Kidney (tissue), 14 donors: ENCODE measurements around the gene PNCK. TPM values are rescaled to one million over a fixed set of nuclear protein-coding genes. Genes with fewer than 3 reads are reported as not detected.

Experiments used
- DNase-seq, 5 donors: peaks; one replicate each; pipeline ENCODE4 v3.0.0-alpha.2; 2013 to 2020
- FAIRE-seq: peaks from 2 replicates; lab custom pipeline; 2012; peaks lifted over from hg19 to GRCh38; lab: Jason Lieb, UNC
- H3K27ac ChIP-seq, 2 donors: one replicate each; pipeline ENCODE4 v1.7.0; 2013; ENCODE audit warnings: low read depth in 2 of 2, low read length in 2 of 2, inconsistent platforms in 1 of 2
- H3K27me3 ChIP-seq: one replicate; pipeline ENCODE4 v1.7.1; 2013; ENCODE audit warnings: low read length, inconsistent platforms; ENCODE audit not compliant: control insufficient read depth, insufficient read depth
- H3K36me3 ChIP-seq, 3 donors: one replicate each; pipeline versions ENCODE4 v1.7.0 to v1.7.1; 2013; ENCODE audit warnings: low read length in 3 of 3, control low read depth in 1 of 3, inconsistent platforms in 1 of 3; ENCODE audit not compliant: insufficient read depth in 3 of 3, control insufficient read depth in 2 of 3
- H3K4me1 ChIP-seq, 3 donors: one replicate each; pipeline versions ENCODE4 v1.7.0 to v1.7.1; 2013; ENCODE audit warnings: low read length in 3 of 3, inconsistent platforms in 1 of 3, low read depth in 1 of 3; ENCODE audit not compliant: control insufficient read depth in 2 of 3, insufficient read depth in 2 of 3
- H3K4me3 ChIP-seq, 3 donors: one replicate each; pipeline versions ENCODE4 v1.7.0 to v1.8.1; 2013; ENCODE audit warnings: low read length in 3 of 3, control low read depth in 1 of 3, inconsistent platforms in 1 of 3
- H3K9ac ChIP-seq, 3 donors: one replicate each; pipeline versions ENCODE4 v1.7.0 to v1.7.1; 2013; ENCODE audit warnings: low read length in 3 of 3, control low read depth in 1 of 3, inconsistent platforms in 1 of 3
- H3K9me3 ChIP-seq, 3 donors: one replicate each; pipeline versions ENCODE4 v1.7.0 to v1.7.1; 2013; ENCODE audit warnings: low read length in 3 of 3, control low read depth in 1 of 3, inconsistent platforms in 1 of 3; ENCODE audit not compliant: control insufficient read depth in 2 of 3, insufficient read depth in 1 of 3
- CTCF ChIP-seq: IDR thresholded peaks from 3 replicates; pipeline ENCODE4 v1.5.1; 2012; ENCODE audit warnings: mild to moderate bottlenecking, moderate library complexity, borderline replicate concordance; ENCODE audit not compliant: insufficient read depth; ENCODE audit errors: extremely low read depth
- intact Hi-C: fragments of 100-400 bp; cut with DNase I; formaldehyde crosslinking; loops from one replicate; pipeline ENCODE4 v1.11.1; 2022
- polyA plus RNA-seq: library from polyadenylated mRNA; stranded (reverse); fragments of 350-450 nt; fragmentation: Illumina TruSeq; extraction: RNeasy Lipid Tissue Mini Kit (QIAGEN cat#74804); gene quantifications from one replicate; pipeline ENCODE4 v1.2.3, GENCODE V29; 2014; ENCODE audit warnings: low read depth, low replicate concordance; ENCODE audit not compliant: insufficient read depth
- total RNA-seq: library from RNA; stranded (reverse); fragmentation: NEBNext Ultra II Directional; extraction: Animal tissue kit (Norgen Biotek cat#: 25700); gene quantifications from one replicate; pipeline ENCODE4 v1.2.1, GENCODE V29; 2021
- donor health status: control.
- donor health status: control.
- donor health status: control.
- donor health status: control.
- donor health status: control.
- donor health status: DM: yes; HTN: yes; CAD: no.
- donor health status: Normal renal cell carcinoma (clear cell type).

Gene PNCK
- total and polyA plus RNA-seq, 2 donors from 2014 or later: 1.5 to 5.5 TPM

GRCh38 chrX:153620576-153620975 is 53.0 kb downstream of the PNCK start:
- no peaks in the 10 kb centered on the region for H3K9me3 ChIP-seq
- H3K4me1 ChIP-seq: peaks cover 0 to 2% (median 0%) of the 10 kb centered on the region in 3 donors
- no peaks in the 10 kb centered on the region for H3K36me3 ChIP-seq
- no peak overlapping the region for H3K4me3 ChIP-seq
- no peak overlapping the region for H3K27ac ChIP-seq
- no peaks in the 10 kb centered on the region for H3K27me3 ChIP-seq
- no peak for FAIRE-seq
- H3K9ac ChIP-seq: no peak overlapping the region
- intact Hi-C loops: no loop called here
- no peak for TF ChIP-seq CTCF
- DNase-seq: no peak

Other genes with a start within 250 kb of the PNCK start
- gene TREX2, start 227.8 kb downstream of the PNCK start, total RNA-seq: 1.4 TPM
- 0.67 TPM for gene TREX2, start 227.8 kb downstream of the PNCK start, polyA plus RNA-seq
- gene HAUS7, start 203.2 kb downstream of the PNCK start, total RNA-seq: 28.1 TPM
- 47.6 TPM for gene HAUS7, start 203.2 kb downstream of the PNCK start, polyA plus RNA-seq
- 164 TPM for gene BGN, start 178.8 kb downstream of the PNCK start, total RNA-seq
- gene BGN, start 178.8 kb downstream of the PNCK start, polyA plus RNA-seq: 288 TPM
- gene ATP2B3, start 156.2 kb downstream of the PNCK start, total RNA-seq: not detected
- 0.37 TPM for gene ATP2B3, start 156.2 kb downstream of the PNCK start, polyA plus RNA-seq
- 14.6 TPM for gene CCNQ, start 74.7 kb downstream of the PNCK start, total RNA-seq
- 35.4 TPM for gene CCNQ, start 74.7 kb downstream of the PNCK start, polyA plus RNA-seq
- 4.7 TPM for gene DUSP9, start 26.6 kb downstream of the PNCK start, total RNA-seq
- gene DUSP9, start 26.6 kb downstream of the PNCK start, polyA plus RNA-seq: 81.4 TPM
- 110 TPM for gene SLC6A8, start 14.1 kb upstream of the PNCK start, total RNA-seq
- 79.7 TPM for gene SLC6A8, start 14.1 kb upstream of the PNCK start, polyA plus RNA-seq
- 218 TPM for gene BCAP31, start 50.6 kb upstream of the PNCK start, total RNA-seq
- gene BCAP31, start 50.6 kb upstream of the PNCK start, polyA plus RNA-seq: 246 TPM
- gene ABCD1, start 51.0 kb upstream of the PNCK start, total RNA-seq: 13.7 TPM
- gene ABCD1, start 51.0 kb upstream of the PNCK start, polyA plus RNA-seq: 5.2 TPM
- 5.6 TPM for gene PLXNB3, start 90.4 kb upstream of the PNCK start, total RNA-seq
- gene PLXNB3, start 90.4 kb upstream of the PNCK start, polyA plus RNA-seq: 2.2 TPM
- 1.1 TPM for gene SRPK3, start 107.2 kb upstream of the PNCK start, total RNA-seq
- gene SRPK3, start 107.2 kb upstream of the PNCK start, polyA plus RNA-seq: 0.58 TPM
- 62.1 TPM for gene IDH3G, start 120.6 kb upstream of the PNCK start, total RNA-seq
- 100 TPM for gene IDH3G, start 120.6 kb upstream of the PNCK start, polyA plus RNA-seq
- 226 TPM for gene SSR4, start 120.9 kb upstream of the PNCK start, total RNA-seq
- 473 TPM for gene SSR4, start 120.9 kb upstream of the PNCK start, polyA plus RNA-seq
- 7.0 TPM for gene PDZD4, start 156.7 kb upstream of the PNCK start, total RNA-seq
- gene PDZD4, start 156.7 kb upstream of the PNCK start, polyA plus RNA-seq: 4.7 TPM
- 71.9 TPM for gene L1CAM, start 212.4 kb upstream of the PNCK start, total RNA-seq
- gene L1CAM, start 212.4 kb upstream of the PNCK start, polyA plus RNA-seq: 26.1 TPM
- 2.3 TPM for gene AVPR2, start 230.9 kb upstream of the PNCK start, total RNA-seq
- gene AVPR2, start 230.9 kb upstream of the PNCK start, polyA plus RNA-seq: 22.1 TPM